Measurements from ENCODE around the gene SPATA13.

Gene SPATA13

DNA sequence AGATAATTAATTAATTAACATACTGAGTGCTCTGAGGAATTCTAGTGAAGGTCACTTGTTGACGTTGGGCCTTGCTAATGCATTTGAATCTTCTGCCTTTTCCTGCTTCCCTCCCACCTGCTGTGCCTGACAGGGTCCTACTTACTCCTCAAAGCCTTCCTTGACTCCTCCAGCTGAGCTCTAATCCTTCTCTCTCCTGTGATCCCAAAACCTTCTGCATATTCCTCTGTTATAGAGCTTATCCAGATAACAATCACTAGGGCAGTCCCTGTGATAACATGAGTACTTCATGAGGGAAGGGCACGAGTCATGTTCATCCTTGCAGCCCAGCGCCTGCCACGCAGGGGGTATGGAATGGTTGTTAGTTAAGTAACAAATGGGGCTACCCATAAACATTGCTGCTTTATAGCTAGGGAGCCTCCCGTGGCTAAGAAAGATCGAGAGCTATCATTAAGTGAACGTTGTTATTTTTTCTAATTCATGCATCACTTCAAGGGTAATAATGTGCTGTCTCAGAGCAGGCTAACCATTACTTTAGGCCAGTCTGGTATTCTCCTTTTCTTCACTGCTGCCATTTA lies 19.1 kb upstream of the SPATA13 start:
- no peak for DNase-seq (ENCODE audit: low spot score)

DNA sequence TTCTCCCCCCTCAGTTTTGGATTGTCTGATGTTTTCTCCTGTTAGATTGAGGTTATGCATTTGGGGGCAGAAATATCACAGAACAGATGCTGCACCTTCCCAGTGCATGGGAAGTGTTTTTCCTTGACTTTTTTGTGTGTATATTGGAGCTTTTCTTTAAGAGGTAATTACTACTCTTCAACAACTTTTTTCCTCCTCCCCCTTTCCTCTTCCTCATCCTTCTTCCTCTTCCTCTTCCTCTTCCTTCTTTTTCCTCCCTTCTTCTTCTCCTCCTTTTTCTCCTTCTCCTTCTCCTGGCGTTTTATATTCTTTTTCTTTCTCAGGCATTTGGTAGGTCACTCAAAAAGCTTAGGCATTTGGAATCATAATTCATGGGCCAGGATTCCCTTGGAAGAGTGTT lies 18.1 kb upstream of the SPATA13 start:
- DNase-seq (ENCODE audit: low spot score) = no peak

DNA sequence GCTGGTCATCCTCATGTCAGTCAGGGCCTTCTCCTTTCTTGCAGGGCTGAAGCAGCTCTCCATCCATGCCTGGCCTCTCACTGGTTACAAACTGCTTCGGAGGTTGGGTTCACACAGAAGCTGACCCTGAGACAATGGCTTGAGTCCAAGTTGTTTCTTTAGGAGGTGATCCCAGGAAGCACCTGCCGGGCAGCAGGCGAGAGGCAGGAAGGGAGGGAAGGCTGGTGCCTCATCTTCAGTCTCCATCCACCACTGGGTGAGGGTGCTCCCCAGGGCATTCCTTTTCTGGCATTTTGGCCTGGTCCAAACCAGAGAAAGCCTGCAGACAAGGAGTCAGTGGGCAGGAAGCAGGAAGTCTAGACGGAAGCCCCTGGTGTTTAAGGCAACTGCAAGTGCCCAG lies 17.6 kb upstream of the SPATA13 start:
- no peak for DNase-seq (ENCODE audit: low spot score)

DNA sequence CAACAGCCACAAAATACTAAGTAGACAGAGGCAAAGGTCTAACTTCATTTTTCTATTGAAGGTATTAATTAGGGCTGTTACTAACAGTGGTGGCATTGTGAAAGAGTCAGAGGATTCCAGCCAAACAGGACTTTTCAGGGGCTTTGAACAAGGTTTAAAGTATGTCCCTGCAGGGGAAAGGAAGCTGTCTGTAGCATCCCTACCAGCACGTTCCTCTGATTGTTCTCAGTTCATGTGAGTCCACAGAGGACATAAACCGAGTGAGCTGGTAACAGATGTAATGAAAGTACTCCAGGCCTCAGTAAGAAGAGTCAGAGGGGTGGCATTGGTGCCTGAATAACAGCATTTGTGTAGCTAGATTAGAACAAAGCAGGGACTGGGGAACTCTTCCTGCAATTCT lies 15.3 kb upstream of the SPATA13 start:
- no peak for DNase-seq (ENCODE audit: low spot score)

DNA sequence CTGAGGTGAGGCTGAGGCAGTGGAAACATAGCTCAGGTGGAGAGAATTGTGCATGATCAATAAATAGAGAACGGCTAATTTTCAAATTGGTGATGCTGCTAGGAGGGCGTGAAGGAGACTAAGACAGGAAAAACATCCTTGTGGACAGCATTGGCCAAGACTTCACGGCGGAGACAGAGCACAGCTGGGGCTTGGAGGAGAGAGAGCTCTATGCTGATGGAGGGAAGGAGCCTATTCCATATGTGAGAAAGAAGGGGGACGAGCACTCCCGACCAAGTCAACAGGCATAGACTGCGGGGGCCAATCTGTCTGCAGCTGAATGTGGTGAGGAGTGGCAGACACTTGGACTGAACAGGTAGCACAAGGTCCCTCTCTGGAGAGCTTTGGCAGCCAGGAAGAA lies 14.8 kb upstream of the SPATA13 start:
- DNase-seq (ENCODE audit: low spot score) = no peak

DNA sequence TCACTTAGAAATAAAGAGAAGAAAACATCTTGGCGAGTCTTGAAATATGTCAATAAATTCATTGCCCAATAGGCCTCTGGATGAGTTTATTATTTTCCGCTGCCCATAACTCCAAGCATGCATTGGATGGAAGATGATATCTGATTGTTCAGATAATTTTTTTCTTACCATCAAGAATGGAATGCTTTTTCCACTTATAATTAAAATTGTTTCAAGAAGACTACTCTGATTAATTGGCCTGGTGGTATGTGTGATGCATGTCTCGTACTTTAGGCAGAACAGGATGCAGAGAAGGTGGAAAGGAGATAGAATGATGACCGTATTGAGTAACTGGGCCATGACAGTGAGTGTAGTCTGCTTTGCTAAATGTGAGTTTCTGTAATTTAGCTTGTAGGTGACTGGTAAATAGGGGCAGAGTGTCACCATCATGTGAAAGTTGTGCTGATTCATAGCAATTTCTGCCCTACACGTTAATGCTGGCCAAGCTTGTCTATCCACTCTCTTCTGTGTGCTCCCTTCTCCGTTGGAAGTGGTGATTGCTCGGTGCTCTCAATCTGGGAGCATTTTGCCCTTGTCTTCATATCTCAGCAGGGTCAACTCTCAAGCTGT lies 13.5 kb upstream of the SPATA13 start:
- DNase-seq (ENCODE audit: low spot score) = no peak

DNA sequence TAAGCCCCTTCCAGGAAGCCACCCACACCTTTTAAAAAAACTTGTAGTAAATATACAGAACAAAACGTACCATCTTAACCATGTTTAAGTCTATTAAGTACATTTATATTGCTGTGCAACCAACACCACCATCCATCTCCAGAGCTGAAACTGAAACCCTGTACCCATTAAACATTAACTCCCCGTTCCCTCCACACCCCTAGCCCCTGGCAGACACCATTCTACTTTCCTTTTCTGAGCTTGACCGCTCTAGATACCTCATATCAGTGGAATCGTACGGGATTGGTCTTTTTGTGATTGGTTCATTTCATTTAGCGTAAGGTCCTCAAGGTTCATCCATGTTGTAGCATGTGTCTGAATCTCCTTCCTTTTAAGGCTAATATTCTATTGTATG lies 13.0 kb upstream of the SPATA13 start:
- DNase-seq (ENCODE audit: low spot score) = no peak

DNA sequence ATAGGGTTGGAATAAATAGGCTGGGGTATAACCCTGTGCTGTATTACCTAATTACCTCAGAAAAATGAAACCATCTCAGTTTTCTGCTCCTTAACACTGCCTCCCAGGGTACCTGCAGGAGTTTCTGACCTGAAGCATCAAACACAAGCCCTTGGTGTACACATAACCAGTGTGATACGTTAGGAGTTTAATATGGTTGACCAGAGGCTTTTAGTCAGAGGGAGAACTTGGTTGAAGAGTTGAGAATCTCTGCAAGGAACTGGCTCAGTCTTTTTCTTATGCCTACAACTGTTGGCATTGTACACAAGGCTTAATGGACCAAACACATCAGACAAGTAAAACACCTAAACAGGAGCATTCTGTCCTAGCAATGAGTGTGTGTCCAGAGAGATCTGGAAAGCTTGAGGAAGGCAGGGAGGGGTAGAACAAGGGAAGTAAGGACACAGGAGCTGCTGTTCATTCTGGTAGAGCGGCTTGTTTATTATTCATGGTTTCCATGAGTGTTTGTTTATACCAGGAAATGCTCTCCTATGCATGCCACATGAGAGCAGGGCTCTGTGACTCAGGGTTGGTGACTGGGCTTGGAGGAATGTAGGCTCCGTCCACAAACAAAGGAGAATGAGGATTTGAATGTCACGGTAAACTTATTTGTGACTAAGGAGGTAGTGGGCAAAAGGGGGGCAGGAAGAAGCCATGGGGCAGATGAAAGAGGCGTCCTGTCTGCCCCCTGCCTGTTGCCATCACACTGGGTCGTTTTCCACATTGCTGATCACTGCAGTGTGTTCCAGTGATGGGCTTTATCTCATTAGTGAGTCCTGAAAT lies 11.9 kb upstream of the SPATA13 start:
- no peak for DNase-seq (ENCODE audit: low spot score)

DNA sequence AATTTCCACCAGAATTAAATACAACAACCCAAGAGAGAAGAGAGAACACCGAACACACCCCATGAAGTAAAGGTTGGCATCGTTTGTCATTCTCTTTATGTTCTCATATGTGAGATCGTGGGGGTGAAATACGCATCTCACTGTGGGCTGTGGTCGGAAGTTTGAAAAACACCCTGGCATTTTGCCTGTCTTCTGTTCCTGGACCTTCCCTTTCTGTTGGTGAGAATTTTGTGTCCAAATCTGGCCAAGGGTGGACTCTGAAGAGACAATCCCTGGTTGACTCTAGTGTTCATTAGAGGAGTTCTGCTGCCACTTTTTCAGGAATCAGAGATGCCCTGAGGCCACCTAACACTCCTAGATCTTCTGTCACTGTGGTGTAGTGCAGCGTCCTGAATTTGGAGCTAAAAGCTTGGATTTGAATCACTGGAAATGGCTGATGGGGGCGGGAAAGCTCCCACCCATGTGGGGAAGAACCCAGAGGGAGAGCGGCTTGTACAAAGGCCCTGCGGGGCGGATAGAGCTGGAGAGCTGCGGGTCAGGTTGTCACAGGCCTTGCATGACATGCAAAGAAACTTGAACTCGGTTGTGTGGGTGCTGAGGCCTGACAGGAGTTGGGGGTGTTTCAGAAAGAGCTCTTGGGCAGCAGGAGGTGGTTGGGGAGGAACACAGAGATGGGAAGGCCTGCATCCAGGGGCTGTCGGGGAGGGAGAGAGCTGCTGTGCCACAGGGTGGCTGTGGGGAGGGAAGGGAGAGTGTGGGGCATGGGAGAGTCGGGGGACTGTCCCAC lies 11.1 kb upstream of the SPATA13 start:
- DNase-seq (ENCODE audit: low spot score) = no peak

DNA sequence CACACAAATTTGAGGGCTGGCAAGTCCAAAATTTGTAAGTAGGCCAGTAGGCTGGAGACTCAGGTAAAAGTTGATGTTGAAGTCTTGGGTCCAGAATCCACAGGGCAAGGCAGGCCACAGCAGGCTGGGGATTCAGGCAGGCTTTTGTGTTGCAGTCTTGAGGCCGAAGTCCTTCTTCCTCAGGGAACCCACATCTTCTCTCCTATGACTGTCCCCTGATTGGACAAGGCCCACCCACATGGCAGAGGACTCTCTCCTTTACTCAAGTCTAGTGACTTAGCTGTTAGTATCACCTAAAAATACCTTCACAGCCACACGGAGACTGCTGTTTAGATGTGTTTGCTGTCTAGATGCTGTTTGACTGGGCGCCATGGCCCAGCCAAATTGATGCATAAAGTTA lies 9.9 kb upstream of the SPATA13 start:
- no peak for DNase-seq (ENCODE audit: low spot score)

DNA sequence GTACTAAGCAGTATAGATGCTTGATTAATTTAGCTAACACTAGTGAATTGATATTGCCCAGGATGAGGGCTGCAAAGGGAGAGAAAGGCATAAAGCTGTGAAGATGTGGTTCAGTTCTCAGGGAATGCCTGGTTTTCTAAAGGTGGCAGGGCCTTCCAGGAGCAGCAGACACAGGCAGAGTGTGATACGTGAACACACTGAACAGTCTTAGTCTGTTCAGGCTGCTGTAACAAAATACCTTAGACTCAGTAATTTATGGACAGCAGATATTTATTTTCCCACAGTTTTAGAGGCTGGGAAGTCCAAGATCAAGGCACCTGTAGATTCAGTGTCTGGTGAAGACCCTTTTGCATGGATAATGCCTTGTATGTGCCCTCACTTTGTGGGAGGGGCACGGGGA lies 8.7 kb upstream of the SPATA13 start:
- DNase-seq (ENCODE audit: low spot score) = no peak

DNA sequence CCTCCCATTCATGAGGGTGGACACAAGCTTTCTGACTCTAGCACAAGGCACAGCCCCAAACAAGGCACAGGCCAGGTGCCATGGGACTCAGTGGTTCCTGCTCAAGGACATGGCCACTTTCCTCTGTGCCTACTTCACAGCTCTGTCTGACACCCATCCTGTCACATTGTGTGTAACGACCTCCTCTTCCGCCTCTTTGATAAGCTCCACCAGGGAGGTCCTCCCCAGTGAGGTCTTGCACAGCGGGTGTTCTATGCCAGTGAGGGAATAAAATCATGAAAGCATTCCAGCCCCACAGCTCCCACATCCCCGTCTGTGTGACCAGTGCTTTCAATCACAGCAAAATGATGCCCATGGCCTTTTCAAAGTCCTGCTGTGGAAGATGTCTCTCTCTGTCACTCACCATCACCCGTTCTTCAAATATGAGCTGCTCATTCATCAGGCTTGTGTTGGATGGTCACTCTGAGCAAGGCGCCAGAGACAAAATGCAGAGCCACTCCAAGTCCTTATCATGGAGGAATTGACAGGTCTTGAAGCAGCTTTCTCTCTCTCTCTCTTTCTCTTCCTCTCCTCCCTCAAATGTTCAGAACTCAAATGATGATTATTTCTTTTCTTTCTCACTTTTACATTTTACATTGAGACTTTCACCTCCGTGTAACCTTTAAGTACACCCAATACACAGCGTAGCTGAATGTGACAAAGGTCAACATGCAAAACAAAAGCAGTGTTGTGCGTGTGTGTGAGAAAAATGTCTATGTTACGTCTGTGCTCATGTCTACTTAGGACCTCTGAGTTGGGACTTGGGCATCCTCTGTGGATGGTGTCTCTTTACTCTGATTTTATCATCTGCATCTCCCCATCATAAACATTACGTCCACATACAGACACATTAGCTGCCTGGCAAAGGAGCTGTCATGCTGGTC lies 8.0 kb upstream of the SPATA13 start:
- no peak for DNase-seq (ENCODE audit: low spot score)

DNA sequence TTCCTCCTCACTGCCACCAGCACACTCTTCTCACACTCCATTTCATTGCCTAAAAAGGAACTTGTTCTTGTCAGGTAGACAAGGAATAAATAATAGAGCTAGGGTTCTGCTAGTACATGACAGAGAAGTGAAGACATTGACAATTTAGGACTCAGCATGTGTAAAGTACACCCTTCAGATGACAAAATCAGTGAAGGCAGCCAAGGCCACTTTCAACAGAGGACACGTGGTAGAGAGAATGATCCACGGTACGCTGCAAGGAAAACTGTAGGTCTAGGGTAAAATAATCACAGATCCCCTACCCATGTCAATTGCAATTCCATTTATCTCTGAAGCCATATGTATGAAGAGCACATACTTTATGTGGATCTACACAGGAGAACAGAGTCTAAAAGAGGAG lies 7.2 kb upstream of the SPATA13 start:
- DNase-seq (ENCODE audit: low spot score) = no peak

DNA sequence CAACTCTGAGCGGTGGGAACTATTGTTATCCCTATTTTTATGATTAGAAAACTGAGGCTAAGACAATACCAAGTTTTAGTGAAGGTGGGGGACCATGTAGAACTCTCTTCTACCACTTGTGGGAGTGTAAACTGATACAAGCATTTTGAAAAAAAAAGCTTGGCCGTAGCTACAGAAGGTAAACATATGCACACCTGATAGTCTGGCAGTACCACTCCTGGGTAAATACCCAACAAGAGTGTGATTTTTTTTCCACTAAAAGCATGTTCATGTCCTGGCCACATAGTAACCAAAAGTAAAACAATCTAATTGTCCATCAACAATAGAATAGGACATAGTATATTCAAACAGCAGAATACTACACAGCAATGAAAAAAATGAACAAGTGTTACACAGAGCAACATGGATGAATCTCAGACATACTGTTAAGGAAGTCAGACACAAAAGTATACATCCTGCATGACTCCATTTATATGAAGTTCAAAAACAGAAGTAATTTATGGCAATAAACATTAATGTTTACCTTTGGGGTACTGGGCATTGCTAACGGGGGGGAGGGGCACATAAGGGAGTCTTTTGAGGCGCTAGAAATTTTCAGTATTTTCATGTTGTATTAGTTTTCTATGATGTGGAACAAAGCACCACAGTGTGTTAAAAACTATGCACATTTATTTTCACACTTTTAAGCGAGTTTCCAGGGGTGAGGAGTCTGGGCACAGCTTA lies 6.4 kb upstream of the SPATA13 start:
- DNase-seq (ENCODE audit: low spot score) = no peak

DNA sequence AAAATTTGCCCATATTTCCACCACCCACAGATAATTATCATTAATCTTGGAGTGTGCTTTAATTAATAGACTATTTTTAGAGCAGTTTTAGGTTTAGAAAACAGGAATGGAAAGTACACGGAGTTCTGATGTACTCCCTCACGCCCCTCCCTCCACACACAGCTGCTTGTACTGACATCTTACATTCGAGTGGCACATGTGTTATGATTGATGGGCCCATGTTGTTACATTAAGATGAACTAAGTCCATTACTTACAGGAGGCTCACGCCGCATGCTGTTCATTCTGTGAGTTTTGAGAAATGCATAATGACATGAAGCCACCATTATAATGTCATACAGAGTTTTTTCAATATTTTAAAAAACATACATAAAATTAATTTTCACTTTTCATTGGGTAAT lies 1.2 kb upstream of the SPATA13 start:
- no peak for DNase-seq (ENCODE audit: low spot score)

DNA sequence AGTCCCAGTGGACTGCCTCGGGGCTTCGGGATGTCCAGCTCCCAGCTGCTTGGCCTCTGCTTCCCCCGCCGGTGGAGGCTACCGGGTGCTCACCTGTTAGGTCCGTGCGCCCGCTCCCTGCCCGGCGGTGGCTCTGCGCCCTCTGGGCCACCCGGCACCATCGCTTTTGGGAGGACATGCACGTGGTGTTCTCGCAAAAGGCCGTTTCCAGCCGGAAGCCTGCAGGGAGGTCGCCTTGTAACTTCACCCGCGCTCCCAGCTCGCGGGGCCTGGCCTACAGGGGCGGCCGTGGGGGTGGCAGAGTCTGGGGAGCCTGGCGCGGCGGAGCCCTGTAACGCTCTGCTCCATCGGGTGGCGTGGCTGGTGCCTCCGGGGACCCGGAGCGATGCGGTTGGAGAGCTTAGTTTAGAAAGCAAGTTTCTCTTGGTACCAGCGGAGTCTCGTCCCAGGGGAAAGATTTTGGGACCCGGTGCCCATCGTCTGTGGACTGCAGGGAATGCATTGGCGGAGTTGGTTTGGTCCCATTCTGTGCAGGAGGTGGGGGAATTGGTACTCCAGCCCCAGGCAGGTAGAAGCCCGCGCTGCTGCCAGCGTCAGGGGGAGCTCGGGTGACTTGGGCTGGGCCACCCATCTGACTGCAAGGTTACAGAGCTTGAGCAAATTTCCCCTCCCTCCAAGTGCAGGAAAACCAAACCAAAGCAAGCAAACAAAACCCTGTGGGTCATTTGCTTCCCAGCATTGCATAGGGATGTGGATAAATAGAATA lies 673 bp downstream of the SPATA13 start:
- DNase-seq (ENCODE audit: low spot score) = no peak

DNA sequence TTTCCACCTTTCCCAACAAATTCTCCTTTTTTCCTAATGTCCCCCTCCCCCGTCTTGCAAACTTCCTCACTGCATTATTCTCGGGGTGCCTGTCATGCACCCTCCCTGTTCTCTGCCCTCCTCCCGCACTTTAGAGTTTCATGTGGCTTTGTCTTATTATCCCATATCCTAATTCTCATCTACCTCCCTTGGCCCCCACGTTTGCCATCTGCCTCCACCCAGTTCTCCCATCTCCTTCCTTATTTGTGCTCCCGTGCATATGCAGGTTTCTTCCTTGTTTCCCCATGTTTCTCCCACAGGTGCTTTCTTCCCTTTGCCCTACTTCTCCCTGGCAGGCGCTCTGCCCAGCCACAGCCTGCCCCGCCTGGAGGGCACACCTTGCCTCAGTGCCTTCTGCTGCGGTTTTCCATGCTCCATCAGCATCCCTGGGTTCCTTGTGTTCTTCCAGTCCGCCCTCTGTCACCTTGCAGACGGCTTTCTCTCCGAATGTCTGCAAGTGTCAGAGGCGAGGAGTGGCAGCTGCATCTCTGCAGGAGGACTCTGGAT lies 1.5 kb downstream of the SPATA13 start:
- DNase-seq (ENCODE audit: low spot score) = no peak

DNA sequence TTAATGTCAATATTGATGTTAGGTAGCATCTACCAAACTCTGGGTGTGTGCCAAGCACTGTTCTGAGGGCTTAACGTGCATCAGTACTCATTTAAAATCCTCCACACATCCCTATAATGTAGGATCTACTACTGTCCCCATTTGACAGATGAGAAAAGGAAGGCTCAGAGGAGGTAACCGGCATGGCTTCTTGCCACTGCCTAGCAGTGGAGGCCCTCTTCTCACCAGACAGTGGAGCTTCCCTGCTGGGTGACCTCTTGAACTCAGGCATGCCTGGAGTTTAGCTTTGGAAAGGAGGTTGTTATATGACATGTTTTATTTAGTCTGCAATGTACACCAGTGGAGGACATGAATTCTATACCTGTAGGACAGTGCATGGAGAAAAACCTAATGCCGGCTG lies 2.1 kb downstream of the SPATA13 start:
- no peak for DNase-seq (ENCODE audit: low spot score)

DNA sequence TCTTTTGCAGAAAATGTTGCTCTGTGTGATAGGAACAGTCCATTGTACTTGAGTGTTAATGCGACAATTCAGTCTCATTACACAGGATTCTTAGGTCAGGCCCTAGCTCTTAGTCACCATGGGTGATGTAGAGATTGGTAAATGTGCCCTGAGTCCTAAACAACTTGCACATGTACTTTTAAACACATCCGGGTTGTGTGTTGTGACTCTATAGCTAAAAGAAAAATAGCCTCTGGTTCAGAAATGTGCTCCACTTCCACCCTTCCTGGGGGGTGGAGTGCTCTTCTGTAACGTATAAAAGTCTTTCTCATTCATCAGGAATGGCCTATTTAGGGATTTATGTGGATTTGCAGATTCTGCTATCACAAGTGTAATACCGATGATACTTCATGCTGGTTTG lies 5.2 kb downstream of the SPATA13 start:
- DNase-seq (ENCODE audit: low spot score) = no peak

DNA sequence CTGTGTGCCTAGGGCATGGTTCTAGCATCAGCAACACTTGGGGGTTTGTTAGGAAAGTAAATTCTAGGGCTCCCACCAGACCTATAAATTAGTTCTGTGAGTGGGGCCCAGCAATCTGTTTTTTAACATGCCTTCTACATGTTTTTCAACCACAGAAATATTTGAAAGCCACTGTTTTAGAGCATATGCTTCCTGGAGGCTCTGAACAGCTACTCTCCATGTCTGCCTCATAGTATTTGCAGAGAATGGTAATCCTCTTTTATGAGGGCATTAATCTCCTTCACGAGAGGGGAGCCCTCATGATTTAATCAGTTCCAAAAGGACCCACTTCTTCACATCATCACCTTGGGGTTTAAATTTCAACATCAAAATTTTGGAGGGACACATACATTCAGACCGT lies 6.0 kb downstream of the SPATA13 start:
- DNase-seq (ENCODE audit: low spot score) = no peak
